NCI-H82 treated with DMSO at 0.1 percent for 48 hours (cell line): ENCODE measurements around the gene TMEM91.
A peak's percentile ranks its signal among the peaks of the same experiment; 100 is the strongest.
"Not testable (repeated sequence)": the region's sequence is repeated elsewhere in the genome, so short reads cannot be mapped to it uniquely, and the experiment has no call there.

Experiments
- DNase-seq: peaks from one replicate; lab custom pipeline; 2025; ENCODE audit not compliant: unreplicated experiment; lab: John Stamatoyannopoulos, UW

Gene TMEM91

GRCh38 chr19:41373993-41374392 is 2.3 kb upstream of the TMEM91 start:
- DNase-seq: peak; percentile 95

DNA sequence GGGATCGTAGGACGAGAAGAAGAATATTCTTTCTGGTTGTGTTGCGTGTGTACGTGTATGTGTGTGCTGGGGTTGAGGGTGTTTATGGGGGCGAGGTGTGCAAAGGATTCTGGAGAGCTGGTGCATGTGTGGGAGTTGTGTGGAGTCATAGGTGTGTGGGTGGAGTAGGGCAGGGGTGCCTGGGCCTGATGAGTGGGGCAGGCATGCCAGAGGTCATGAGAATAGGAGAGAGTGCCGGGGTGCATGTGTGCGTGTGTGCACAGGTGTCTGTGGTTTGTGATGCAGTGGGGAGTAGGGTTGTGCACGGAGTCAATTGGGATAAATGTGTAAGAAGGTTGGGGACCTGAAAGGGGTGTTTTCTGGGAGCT is 649 bp downstream of the TMEM91 start:
- DNase-seq: no peak

- peak; percentile 58 for DNase-seq
These were observed 1.8 kb downstream of the TMEM91 start for GRCh38 chr19:41377977-41378709.

DNA sequence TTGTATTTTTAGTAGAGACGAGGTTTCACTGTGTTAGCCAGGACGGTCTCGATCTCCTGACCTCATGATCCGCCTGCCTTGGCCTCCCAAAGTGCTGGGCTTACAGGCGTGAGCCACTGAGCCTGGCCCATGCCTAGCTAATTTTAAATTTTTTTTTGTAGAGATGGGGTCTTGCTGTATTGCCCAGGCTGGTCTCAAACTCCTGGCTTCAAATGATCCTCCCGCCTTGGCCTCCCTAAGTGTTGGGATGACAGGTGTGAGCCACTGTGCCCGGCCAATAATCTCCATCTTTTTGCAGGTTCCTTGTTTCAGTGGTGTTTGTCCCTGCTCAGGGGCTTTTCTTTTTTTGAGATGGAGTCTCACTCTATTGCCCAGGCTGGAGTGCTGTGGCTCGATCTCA is 5.2 kb downstream of the TMEM91 start:
- not testable (repeated sequence) for DNase-seq

- DNase-seq: no peak
These were observed 8.0 kb downstream of the TMEM91 start for GRCh38 chr19:41384351-41384750.

DNA sequence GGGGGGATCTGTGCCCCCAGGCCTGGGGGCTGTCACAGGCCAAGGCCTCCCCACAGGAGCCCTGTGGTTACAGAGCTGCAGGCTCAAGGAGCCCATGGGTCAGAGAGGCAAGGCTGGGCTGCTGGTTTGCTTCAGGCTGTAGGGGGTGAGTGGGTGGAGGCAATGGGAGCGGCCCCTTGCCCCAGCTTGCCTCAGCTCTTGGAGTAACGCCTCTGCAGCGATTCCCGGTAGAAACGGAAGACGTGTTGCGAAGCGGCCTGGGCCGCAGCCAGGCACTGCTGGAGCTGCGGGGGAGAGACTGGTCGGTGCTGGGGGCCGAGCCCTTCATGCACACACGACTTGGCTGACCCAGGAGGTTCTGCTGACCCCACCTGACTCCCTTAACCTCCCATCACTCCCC is 10.1 kb downstream of the TMEM91 start:
- DNase-seq: no peak

DNA sequence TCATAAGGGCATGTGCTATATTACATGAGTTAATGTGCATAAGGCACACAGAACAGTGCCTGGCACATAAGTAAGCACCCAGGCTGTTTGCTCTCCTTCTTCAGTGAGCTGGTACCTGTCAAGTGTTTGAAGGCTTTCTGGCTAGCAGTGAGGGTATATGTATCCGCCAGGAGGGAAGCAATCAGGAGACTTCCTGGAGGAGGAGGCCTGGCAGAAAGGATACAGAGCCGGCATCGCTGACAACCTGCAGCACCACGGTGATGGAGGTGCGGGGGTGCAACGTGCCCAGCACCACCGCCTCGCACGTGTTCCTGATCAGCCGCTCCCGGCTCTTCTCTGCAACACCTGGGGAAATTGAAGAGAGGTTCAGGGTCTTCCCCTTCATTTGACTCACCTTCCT is 15.3 kb downstream of the TMEM91 start:
- DNase-seq: no peak

- DNase-seq: no peak
These were observed 16.4 kb downstream of the TMEM91 start for GRCh38 chr19:41392775-41393174.

GRCh38 chr19:41395355-41395754 is 19.0 kb downstream of the TMEM91 start:
- no peak for DNase-seq

DNA sequence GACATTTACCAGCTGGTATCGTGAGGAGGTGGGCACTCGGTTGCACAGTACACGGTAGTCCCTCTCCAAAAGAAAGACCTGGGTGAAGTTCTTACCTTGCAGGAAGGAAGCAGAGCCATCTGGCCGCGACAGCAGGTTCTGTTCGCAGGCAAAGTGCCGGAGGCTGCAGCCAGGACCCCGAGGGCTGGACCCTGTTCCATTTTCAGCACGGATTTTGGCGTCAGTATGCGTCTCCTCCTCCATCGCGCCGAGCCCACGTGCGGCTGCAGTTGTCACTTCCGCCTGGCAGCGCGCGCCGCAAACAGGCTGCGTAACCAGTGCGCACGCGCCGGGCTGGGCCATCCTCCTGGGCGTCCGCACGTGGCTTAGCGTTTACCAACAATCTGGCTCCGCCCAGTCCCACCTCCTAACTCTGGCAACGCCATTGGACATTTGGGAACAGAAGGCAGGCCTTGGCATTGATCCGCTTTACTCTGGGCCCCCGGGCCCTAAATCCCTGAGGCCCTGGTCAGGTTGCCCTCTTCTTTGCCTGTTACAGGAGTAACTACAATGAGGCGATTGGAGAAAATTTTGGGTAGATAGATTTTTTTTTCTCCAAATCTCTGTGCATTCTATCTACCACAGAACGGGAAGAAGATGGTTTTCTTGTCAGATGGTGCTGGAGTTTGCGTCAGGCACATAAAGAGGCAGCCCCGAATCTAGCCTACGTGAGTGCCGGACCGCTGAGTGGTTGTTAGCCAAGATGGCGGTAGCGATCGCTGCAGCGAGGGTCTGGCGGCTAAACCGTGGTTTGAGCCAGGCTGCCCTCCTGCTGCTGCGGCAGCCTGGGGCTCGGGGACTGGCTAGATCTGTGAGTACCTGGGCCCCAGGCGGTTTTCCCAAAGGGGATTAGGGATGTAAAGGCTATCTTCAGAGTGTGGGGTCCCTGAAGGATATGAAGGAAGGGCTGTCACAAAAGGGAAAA is 21.0 kb downstream of the TMEM91 start, which contains the start of the genes BCKDHA and EXOSC5:
BCKDHA (plus strand) TSS at position 733 of the 964 bp plus-strand sequence; CDS start at position 743, 10 bp downstream.
EXOSC5 (minus strand) TSS at position 274 of the 964 bp plus-strand sequence; CDS start at position 243, 31 bp downstream.
- DNase-seq: peak; percentile 99

DNA sequence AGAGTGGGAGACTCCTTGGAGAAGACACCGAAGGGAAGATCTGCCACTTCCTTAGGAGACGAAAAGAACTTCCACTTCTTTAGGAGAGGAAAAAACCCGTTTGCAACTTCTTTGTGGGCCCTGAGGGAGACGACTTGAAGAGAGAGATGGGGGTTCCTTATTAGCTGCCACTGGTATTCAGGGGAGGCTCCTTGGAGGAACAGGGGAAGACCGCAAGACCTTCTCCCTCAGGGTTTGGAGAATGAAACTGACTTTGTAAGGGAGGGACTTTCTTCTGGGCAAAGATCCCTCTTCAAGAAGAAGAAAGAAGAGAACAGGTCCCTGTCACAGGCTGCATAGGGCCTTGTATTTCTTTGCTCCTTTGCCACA is 21.7 kb downstream of the TMEM91 start:
- no peak for DNase-seq

- no peak for DNase-seq
These were observed 22.3 kb downstream of the TMEM91 start for GRCh38 chr19:41398598-41398997.

DNA sequence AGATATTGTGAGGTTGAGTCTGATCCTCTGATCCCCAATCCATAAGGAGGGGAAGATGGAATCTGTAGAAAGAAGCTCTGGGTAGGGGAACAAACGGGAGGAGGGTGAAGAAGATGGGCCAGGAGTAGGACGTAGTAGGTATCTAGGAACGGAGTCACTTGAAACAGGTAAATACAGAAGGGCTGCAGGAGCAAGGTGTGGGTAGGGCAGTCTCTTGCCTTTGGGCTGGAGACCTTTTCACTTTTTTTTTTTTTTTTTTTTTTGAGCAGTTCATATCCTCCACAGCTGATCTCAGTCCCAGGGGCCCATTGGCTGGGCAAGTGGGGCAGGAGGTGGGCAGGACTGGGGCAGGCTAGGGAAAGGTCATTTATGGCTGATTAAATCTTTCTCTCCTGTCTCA is 22.8 kb downstream of the TMEM91 start:
- no peak for DNase-seq

DNA sequence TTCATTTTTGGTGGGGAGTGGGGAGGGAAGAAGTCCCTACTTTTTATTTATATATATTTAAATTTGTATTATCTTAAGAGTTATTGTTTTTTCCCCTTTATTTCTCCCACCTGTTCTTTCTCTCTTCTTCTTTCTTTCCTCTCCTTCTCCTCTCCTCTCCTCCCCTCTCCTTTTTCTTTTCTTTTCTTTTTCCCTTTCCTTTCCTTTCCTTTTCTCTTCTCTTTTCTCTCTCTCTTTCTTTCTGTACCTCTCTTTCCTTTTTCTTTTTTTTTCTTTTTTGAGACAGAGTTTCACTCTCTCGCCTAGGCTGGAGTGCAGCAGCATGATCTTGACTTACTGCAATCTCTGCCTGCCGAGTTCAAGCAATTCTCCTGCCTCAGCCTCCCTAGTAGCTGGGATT is 23.2 kb downstream of the TMEM91 start:
- no peak for DNase-seq

DNA sequence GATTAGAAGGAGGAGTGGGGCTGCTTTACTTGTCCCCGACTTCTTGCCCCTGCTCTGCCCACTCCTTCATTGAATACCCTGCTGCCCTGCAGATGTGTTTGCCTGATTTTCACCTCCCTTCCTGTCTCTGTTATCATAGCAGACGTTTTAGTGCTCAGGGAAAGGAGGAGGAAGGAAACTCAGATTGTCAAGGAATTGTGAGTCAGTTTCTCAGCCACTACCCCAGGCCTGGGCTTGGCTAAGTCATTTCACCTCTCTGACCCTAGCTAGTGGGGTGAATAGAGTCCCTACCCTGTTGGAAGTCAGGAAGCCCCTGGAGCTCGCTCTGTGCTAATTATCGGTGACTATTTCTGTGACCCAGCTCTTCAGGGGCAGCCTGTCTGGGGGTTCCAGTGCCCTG is 25.1 kb downstream of the TMEM91 start:
- DNase-seq: no peak

- DNase-seq: no peak
These were observed 25.7 kb downstream of the TMEM91 start for GRCh38 chr19:41402010-41402409.

DNA sequence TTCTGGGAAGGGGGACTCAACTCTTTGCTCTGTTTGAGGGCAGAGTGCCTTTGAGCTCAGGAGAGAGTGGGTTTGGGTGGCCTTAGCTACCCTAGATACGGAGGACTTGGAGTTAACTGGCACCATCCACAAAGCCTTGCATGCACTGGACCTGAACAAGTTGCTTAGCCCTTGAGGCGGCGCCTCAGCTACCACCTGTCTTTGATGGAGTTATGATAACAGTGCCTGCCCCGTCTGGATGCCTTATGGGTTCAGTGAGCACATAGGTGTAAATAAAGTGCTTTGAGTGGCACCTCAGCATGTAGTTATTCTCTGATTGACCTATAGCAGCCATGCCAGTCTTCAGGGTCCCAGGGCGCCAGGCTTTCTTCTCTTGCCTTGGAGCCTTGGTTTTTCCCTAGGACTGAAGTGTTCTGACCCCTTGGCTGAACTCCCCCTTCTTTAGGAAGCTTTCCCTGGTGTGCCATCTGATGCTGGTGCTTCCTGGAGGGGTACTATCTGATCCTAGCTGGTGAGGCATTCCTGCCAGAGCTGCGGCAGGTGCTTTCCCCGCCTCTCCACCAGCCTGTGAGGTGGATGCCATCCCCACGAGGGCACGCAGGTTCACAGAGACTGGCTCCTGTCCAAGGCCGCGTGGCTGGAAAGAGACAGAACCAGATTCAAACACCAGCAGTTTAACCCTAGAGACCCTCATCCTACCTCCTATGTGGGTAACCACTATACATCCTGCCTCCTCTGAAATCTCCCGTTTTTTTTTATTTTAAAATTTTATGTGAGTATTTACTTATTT is 27.0 kb downstream of the TMEM91 start:
- DNase-seq: no peak

- DNase-seq: no peak
These were observed 29.4 kb downstream of the TMEM91 start for GRCh38 chr19:41405776-41406175.

DNA sequence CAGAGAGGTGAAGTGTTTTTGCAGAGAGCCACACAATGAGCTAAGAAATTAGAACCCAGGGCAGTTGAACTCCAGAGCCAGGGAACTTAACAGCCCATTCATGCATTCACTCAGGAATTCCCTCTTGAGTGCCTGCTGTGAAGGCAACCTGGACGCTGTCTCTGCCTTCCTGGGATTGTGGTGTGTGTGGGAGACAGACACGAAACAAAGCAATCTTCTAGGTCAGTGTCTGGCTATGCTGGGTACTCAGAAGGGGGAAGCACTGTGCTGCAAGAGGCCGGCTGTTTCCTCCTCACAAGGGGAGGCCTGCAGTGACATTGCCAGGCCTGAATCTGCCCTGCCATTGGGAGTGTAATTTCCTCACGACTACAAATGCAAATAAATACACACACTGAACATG is 30.9 kb downstream of the TMEM91 start:
- no peak for DNase-seq

DNA sequence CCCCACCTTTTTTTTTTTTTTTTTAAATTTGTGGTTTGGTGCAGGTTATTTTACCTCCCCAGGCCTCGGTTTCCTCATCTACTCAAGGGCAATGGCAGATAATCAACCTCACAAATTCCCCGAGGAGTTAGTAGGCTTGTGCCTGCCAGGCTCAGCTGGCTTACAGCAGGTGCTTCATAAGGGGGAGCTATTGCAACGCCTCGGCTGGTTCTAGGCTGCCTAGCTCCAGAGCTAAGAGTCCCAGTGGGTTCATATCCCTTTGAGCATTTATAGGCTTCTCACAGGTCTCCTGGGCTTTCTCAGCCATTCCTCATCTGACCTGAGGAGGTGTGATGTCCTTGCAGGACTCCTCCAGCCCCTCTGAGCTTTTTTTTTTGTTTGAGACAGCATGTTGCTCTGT is 31.9 kb downstream of the TMEM91 start:
- DNase-seq: no peak

DNA sequence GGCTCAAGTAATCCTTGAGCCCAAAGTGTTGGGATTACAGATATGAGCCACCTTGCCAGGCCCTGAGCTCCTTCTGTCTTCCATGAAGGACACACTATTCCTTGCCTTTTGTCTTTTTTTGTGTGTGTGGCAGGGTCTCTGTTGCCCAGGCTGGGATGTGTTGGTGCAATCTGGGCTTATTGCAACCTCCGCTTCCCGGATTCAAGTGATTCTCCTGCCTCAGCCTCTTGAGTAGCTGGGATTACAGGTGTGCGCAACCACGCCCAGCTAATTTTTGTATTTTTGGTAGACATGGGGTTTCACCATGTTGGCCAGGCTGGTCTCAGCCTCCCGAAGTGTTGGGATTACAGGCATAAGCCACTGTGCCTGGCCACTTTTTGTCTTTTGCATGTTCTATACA is 32.5 kb downstream of the TMEM91 start:
- DNase-seq: not testable (repeated sequence)
